NCI-H146 treated with DMSO at 0.1 percent for 48 hours (cell line): Measurements from ENCODE around the gene BROX.
"Not testable (repeated sequence)": the region's sequence is repeated elsewhere in the genome, so short reads cannot be mapped to it uniquely, and the experiment has no call there.

ENCODE experiments used
- DNase-seq: peaks from one replicate; lab custom pipeline; 2025; ENCODE audit not compliant: unreplicated experiment; lab: John Stamatoyannopoulos, UW

The BROX gene

GRCh38 chr1:222712253-222713090, at the start of gene BROX, which contains the start of gene AIDA:
Gene BROX, plus strand, starts transcription at chr1:222712564. Its CDS starts 3,136 bp downstream, at chr1:222715700.
Gene AIDA, minus strand, starts transcription at chr1:222712491. Its CDS starts 174 bp downstream, at chr1:222712317.
- peak; percentile 85 for DNase-seq

- no peak for DNase-seq
These were observed 48.9 kb upstream of the BROX start for GRCh38 chr1:222663431-222663934.

GRCh38 chr1:222665964-222666363, 46.4 kb upstream of the BROX start:
- no peak for DNase-seq

- not testable (repeated sequence) for DNase-seq
These were observed 44.2 kb upstream of the BROX start for GRCh38 chr1:222668184-222668583.

- not testable (repeated sequence) for DNase-seq
These were observed 43.3 kb upstream of the BROX start for GRCh38 chr1:222669107-222669506.

- no peak for DNase-seq
These were observed 42.3 kb upstream of the BROX start for GRCh38 chr1:222670110-222670509.

GRCh38 chr1:222680080-222680479, 32.3 kb upstream of the BROX start:
- no peak for DNase-seq

GRCh38 chr1:222691016-222691415, 21.3 kb upstream of the BROX start:
- no peak for DNase-seq

GRCh38 chr1:222694927-222695326, 17.4 kb upstream of the BROX start:
- DNase-seq: no peak

GRCh38 chr1:222696741-222697140, 15.6 kb upstream of the BROX start:
- DNase-seq: no peak

GRCh38 chr1:222697203-222697602, 15.2 kb upstream of the BROX start:
- no peak for DNase-seq

- no peak for DNase-seq
These were observed 14.5 kb upstream of the BROX start for GRCh38 chr1:222697826-222698225.

- no peak for DNase-seq
These were observed 10.2 kb upstream of the BROX start for GRCh38 chr1:222702210-222702609.

- no peak for DNase-seq
These were observed 8.1 kb upstream of the BROX start for GRCh38 chr1:222704260-222704659.

GRCh38 chr1:222706815-222707214, 5.5 kb upstream of the BROX start:
- DNase-seq: no peak

GRCh38 chr1:222709700-222710153, 2.6 kb upstream of the BROX start:
- no peak for DNase-seq

GRCh38 chr1:222711319-222712252, 778 bp upstream of the BROX start:
- peak; percentile 63 for DNase-seq

- peak; percentile 88 for DNase-seq
These were observed 962 bp downstream of the BROX start for GRCh38 chr1:222713091-222713961.

- DNase-seq: no peak
These were observed 4.0 kb downstream of the BROX start for GRCh38 chr1:222716393-222716792.

- DNase-seq: no peak
These were observed 16.4 kb downstream of the BROX start for GRCh38 chr1:222728746-222729145.
